ENCODE results near the gene WDR18. TPM values are rescaled to one million over a fixed set of nuclear protein-coding genes. Genes with fewer than 3 reads are reported as not detected.
A peak's percentile ranks its signal among the peaks of the same experiment; 100 is the strongest.

Gene WDR18
- 10 to 100 TPM; 17.6 to 43.3 (median 24.5) TPM for polyA plus RNA-seq (ENCODE audit: insufficient read length in 10 of 10)
- long read RNA-seq, donor 1, transcript WDR18-202 (10 exons, 1,608 nt), result major isoform, 12 of 12 reads
- long read RNA-seq, donor 1, partial matches to known transcripts, result 0 of 12 reads
- long read RNA-seq, donor 1, other reads (novel, unspliced or antisense), result 0 of 12 reads
- long read RNA-seq, donor 2, transcript WDR18-202 (10 exons, 1,608 nt), result major isoform, 12 of 16 reads
- long read RNA-seq, donor 2, partial matches to known transcripts, result 0 of 16 reads
- long read RNA-seq, donor 2, other reads (novel, unspliced or antisense), result 0 of 16 reads
- long read RNA-seq, donor 3, result 0 reads
- long read RNA-seq, donor 4, transcript WDR18-202 (10 exons, 1,608 nt), result major isoform, 17 of 17 reads
- long read RNA-seq, donor 4, partial matches to known transcripts, result 0 of 17 reads
- long read RNA-seq, donor 4, other reads (novel, unspliced or antisense), result 0 of 17 reads
- long read RNA-seq, donor 5, transcript WDR18-202 (10 exons, 1,608 nt), result major isoform, 11 of 11 reads
- long read RNA-seq, donor 5, partial matches to known transcripts, result 0 of 11 reads
- long read RNA-seq, donor 5, other reads (novel, unspliced or antisense), result 0 of 11 reads
- long read RNA-seq, donor 6, transcript WDR18-202 (10 exons, 1,608 nt), result major isoform, 19 of 19 reads
- long read RNA-seq, donor 6, partial matches to known transcripts, result 0 of 19 reads
- long read RNA-seq, donor 6, other reads (novel, unspliced or antisense), result 0 of 19 reads
- long read RNA-seq, donor 7, transcript WDR18-202 (10 exons, 1,608 nt), result major isoform, 9 of 11 reads
- long read RNA-seq, donor 7, partial matches to known transcripts, result 0 of 11 reads
- long read RNA-seq, donor 7, other reads (novel, unspliced or antisense), result 0 of 11 reads
- long read RNA-seq, donor 8, transcript WDR18-202 (10 exons, 1,608 nt), result major isoform, 8 of 9 reads
- long read RNA-seq, donor 8, partial matches to known transcripts, result 0 of 9 reads
- long read RNA-seq, donor 8, other reads (novel, unspliced or antisense), result 0 of 9 reads
- long read RNA-seq, donor 9, partial matches to known transcripts, result 0 of 1 reads
- long read RNA-seq, donor 9, other reads (novel, unspliced or antisense), result 0 of 1 reads

GRCh38 chr19:984165-984967 lies at the start of gene WDR18:
Gene WDR18, plus strand, starts transcription at chr19:984345. Its CDS starts 9 bp downstream, at chr19:984354.
- peak; percentile 91 to 97 (median 95) for DNase-seq

- peak; percentile 77 to 93 (median 88) for DNase-seq
Measured at GRCh38 chr19:934865-935479, 49.2 kb upstream of the WDR18 start.

GRCh38 chr19:936175-936546 lies 48.0 kb upstream of the WDR18 start:
- DNase-seq, result no peak

GRCh38 chr19:937259-937694 lies 46.9 kb upstream of the WDR18 start:
- no peak for DNase-seq

- no peak for DNase-seq
Measured at GRCh38 chr19:938233-938923, 45.8 kb upstream of the WDR18 start.

GRCh38 chr19:939439-939838 lies 44.7 kb upstream of the WDR18 start:
- DNase-seq, result no peak

- no peak for DNase-seq
Measured at GRCh38 chr19:939922-940321, 44.2 kb upstream of the WDR18 start.

GRCh38 chr19:940591-941291 lies 43.4 kb upstream of the WDR18 start:
- DNase-seq, result no peak

GRCh38 chr19:941292-942132 lies 42.6 kb upstream of the WDR18 start:
- DNase-seq, result no peak

- DNase-seq, result no peak
Measured at GRCh38 chr19:942133-942645, 42.0 kb upstream of the WDR18 start.

- no peak for DNase-seq
Measured at GRCh38 chr19:943551-944170, 40.5 kb upstream of the WDR18 start.

GRCh38 chr19:944171-944567 lies 40.0 kb upstream of the WDR18 start:
- no peak for DNase-seq

GRCh38 chr19:944663-945241 lies 39.4 kb upstream of the WDR18 start:
- DNase-seq, result no peak

GRCh38 chr19:945401-946252 lies 38.5 kb upstream of the WDR18 start:
- no peak for DNase-seq

- DNase-seq, result no peak
Measured at GRCh38 chr19:947090-947706, 36.9 kb upstream of the WDR18 start.
